HepG2 (cell line): ENCODE data around the gene TRAPPC1. TPM values are rescaled to one million over a fixed set of nuclear protein-coding genes. Genes with fewer than 3 reads are reported as not detected.

Experiments
- CREM ChIP-seq, 2 experiments: sonication (generic) in 1 of 2; formaldehyde crosslinking in 1 of 2; IDR thresholded peaks; 2 replicates each; pipeline versions ENCODE4 v1.4.0 to v1.6.1; 2016 to 2020; ENCODE audit warnings: antibody characterized with exemption in 1 of 2, mild to moderate bottlenecking in 1 of 2, missing genetic modification reagents in 1 of 2
- SAP130 ChIP-seq: IDR thresholded peaks from 2 replicates; pipeline ENCODE4 v1.6.1; 2016; ENCODE audit warnings: low read depth
- TBP ChIP-seq: sonication (generic); formaldehyde crosslinking; IDR thresholded peaks from 2 replicates; pipeline ENCODE4 v1.5.0; 2020; ENCODE audit warnings: missing genetic modification reagents
- ZBTB7B ChIP-seq: sonication (generic); formaldehyde crosslinking; IDR thresholded peaks from 2 replicates; pipeline ENCODE4 v1.4.0; 2020; ENCODE audit warnings: missing genetic modification reagents
- ZNF337 ChIP-seq: sonication (generic); formaldehyde crosslinking; IDR thresholded peaks from 2 replicates; pipeline ENCODE4 v1.5.1; 2020; ENCODE audit warnings: missing genetic modification reagents, low read depth, mild to moderate bottlenecking, borderline replicate concordance
- polyA plus RNA-seq, 8 experiments: library from polyadenylated mRNA; depleted of rRNA in 3 of 8; stranded (reverse) in 7 of 8; unstranded in 1 of 8; fragments of >200 nt; fragmentation: Illumina TruSeq in 4 of 8; extraction: Trizol in 4 of 8; gene quantifications; 2 replicates each; pipeline versions ENCODE4 v1.2.1 to v1.2.3, GENCODE V29; 2011 to 2016; ENCODE audit warnings: low read depth in 4 of 8, missing spikeins in 1 of 8, mixed read lengths in 1 of 8; ENCODE audit not compliant: insufficient read depth in 1 of 8
- total RNA-seq, 5 experiments: library from RNA; depleted of rRNA; stranded (reverse); fragments of >200 nt; fragmentation: Illumina TruSeq; extraction: Trizol; gene quantifications; 2 replicates each; pipeline ENCODE4 v1.2.3, GENCODE V29; 2016; ENCODE audit warnings: low read depth in 1 of 5
- TF ChIP-seq, protein P1 (sequence below): sonication (generic); formaldehyde crosslinking; IDR thresholded peaks from 2 replicates; pipeline ENCODE4 v1.9.0; 2022; ENCODE audit warnings: low read depth, missing genetic modification reagents
- TF ChIP-seq, protein P2 (sequence below): sonication (generic); formaldehyde crosslinking; IDR thresholded peaks from 2 replicates; pipeline ENCODE4 v1.5.0; 2020; ENCODE audit warnings: mild to moderate bottlenecking, missing genetic modification reagents, borderline replicate concordance
- TF ChIP-seq, protein P3 (sequence below): sonication (generic); formaldehyde crosslinking; IDR thresholded peaks from 2 replicates; pipeline ENCODE4 v1.5.0; 2020; ENCODE audit warnings: missing genetic modification reagents
- TF ChIP-seq, protein P4 (sequence below): sonication (generic); formaldehyde crosslinking; IDR thresholded peaks from 2 replicates; pipeline ENCODE4 v1.4.0; 2020; ENCODE audit warnings: mild to moderate bottlenecking, missing genetic modification reagents

TRAPPC1 gene
- total and polyA plus RNA-seq, 2 of the 13 experiments (the other 11 are each of a cell fraction or from before 2014, with no cell fraction given) = 28.1 to 44.9 TPM

DNA sequence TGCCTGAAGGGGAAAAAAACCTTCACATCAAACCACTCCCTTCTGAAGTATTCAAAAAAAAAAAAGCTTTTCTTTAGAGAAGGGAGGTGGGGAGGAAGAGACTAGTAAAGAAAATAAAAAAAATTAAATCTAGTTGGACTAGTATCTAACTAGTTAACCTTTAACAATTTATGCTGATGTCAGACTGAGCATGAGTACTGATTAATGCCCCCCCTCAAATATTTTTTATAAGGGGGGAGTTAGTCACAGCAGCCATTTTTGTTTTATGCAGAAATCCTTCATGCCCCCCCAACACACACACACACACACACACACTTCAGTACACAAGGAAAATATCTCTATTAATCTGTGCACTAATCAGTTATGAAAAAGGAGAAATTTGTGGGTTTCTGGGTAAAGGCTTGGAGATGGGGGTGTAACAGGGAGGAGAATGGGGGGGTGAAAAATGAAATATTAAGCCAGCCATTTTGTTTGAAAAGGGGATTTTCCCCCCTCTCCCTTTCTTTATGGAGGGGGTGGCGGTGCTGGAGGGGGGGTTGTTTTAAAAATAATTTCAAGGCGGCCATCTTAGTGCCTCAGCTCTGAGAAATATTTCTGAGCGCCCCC lies 47.9 kb downstream of the TRAPPC1 start (continued):
- TF ChIP-seq ZNF337 (CRISPR knock-in tag) (no peak), SAP130 (CRISPR knock-in tag) (no peak), CREM (IDR thresholded peaks at IDR 0.05) (no peak), CREM (CRISPR knock-in tag; IDR thresholded peaks at IDR 0.05) (no peak), ZBTB7B (CRISPR knock-in tag) (no peak), TBP (no peak)
- TF ChIP-seq, protein P1, sequence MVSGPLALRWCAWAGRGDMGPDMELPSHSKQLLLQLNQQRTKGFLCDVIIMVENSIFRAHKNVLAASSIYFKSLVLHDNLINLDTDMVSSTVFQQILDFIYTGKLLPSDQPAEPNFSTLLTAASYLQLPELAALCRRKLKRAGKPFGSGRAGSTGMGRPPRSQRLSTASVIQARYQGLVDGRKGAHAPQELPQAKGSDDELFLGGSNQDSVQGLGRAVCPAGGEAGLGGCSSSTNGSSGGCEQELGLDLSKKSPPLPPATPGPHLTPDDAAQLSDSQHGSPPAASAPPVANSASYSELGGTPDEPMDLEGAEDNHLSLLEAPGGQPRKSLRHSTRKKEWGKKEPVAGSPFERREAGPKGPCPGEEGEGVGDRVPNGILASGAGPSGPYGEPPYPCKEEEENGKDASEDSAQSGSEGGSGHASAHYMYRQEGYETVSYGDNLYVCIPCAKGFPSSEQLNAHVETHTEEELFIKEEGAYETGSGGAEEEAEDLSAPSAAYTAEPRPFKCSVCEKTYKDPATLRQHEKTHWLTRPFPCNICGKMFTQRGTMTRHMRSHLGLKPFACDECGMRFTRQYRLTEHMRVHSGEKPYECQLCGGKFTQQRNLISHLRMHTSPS = no peak
- TF ChIP-seq, protein P2, sequence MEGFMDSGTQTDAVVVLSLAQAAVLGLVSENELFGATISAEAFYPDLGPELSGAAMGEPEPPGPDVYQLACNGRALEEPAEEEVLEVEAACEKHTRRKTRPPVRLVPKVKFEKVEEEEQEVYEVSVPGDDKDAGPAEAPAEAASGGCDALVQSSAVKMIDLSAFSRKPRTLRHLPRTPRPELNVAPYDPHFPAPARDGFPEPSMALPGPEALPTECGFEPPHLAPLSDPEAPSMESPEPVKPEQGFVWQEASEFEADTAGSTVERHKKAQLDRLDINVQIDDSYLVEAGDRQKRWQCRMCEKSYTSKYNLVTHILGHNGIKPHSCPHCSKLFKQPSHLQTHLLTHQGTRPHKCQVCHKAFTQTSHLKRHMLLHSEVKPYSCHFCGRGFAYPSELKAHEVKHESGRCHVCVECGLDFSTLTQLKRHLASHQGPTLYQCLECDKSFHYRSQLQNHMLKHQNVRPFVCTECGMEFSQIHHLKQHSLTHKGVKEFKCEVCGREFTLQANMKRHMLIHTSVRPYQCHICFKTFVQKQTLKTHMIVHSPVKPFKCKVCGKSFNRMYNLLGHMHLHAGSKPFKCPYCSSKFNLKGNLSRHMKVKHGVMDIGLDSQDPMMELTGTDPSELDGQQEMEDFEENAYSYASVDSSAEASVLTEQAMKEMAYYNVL (CRISPR knock-in tag) = no peak
- TF ChIP-seq, protein P3, sequence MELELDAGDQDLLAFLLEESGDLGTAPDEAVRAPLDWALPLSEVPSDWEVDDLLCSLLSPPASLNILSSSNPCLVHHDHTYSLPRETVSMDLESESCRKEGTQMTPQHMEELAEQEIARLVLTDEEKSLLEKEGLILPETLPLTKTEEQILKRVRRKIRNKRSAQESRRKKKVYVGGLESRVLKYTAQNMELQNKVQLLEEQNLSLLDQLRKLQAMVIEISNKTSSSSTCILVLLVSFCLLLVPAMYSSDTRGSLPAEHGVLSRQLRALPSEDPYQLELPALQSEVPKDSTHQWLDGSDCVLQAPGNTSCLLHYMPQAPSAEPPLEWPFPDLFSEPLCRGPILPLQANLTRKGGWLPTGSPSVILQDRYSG (CRISPR knock-in tag) = no peak
- TF ChIP-seq, protein P4, sequence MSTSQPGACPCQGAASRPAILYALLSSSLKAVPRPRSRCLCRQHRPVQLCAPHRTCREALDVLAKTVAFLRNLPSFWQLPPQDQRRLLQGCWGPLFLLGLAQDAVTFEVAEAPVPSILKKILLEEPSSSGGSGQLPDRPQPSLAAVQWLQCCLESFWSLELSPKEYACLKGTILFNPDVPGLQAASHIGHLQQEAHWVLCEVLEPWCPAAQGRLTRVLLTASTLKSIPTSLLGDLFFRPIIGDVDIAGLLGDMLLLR (CRISPR knock-in tag) = no peak
